M059J (cell line): ENCODE data around the gene HLA-DMA. TPM values are rescaled to one million over a fixed set of nuclear protein-coding genes. Genes with fewer than 3 reads are reported as not detected.

Experiments used
- DNase-seq: peaks from one replicate; pipeline ENCODE4 v3.0.0-alpha.2; 2012; ENCODE audit warnings: low read depth
- total RNA-seq: library from RNA; depleted of rRNA; stranded (reverse); fragments of >200 nt; shearing (Covaris generic); gene quantifications from 2 replicates; pipeline ENCODE4 v1.2.3, GENCODE V29; 2014

Gene HLA-DMA
- total RNA-seq, 1 experiment from 2014 or later = 12.3 TPM

GRCh38 chr6:32974541-32975308, 21.8 kb upstream of the HLA-DMA start:
- no peak for DNase-seq

- DNase-seq = peak; percentile 67
Measured at GRCh38 chr6:32974016-32974333, 21.1 kb upstream of the HLA-DMA start.

GRCh38 chr6:32973144-32974015, 20.5 kb upstream of the HLA-DMA start:
- peak; percentile 73 for DNase-seq

GRCh38 chr6:32972353-32973143, 19.7 kb upstream of the HLA-DMA start:
- peak; percentile 27 for DNase-seq

GRCh38 chr6:32971581-32972352, 18.9 kb upstream of the HLA-DMA start:
- DNase-seq = peak; percentile 100

GRCh38 chr6:32971242-32971580, 18.3 kb upstream of the HLA-DMA start:
- no peak for DNase-seq

- DNase-seq = peak; percentile 94
Measured at GRCh38 chr6:32970413-32971241, 17.7 kb upstream of the HLA-DMA start.

GRCh38 chr6:32969685-32970412, 17.0 kb upstream of the HLA-DMA start:
- DNase-seq = peak; percentile 100

- DNase-seq = peak; percentile 95
Measured at GRCh38 chr6:32968867-32969684, 16.2 kb upstream of the HLA-DMA start.

GRCh38 chr6:32968093-32968866, 15.4 kb upstream of the HLA-DMA start, which contains the start of gene BRD2:
TSS of gene BRD2 (plus strand) at chr6:32968594. CDS start at chr6:32972899, 4,305 bp downstream.
- peak; percentile 98 for DNase-seq

- DNase-seq = peak; percentile 74
Measured at GRCh38 chr6:32967151-32968091, 14.5 kb upstream of the HLA-DMA start.

GRCh38 chr6:32964776-32965175, 11.9 kb upstream of the HLA-DMA start:
- DNase-seq = peak; percentile 49

- DNase-seq = no peak
Measured at GRCh38 chr6:32963866-32964265, 11.0 kb upstream of the HLA-DMA start.

- no peak for DNase-seq
Measured at GRCh38 chr6:32962213-32962826, 9.4 kb upstream of the HLA-DMA start.

GRCh38 chr6:32960563-32960962, 7.7 kb upstream of the HLA-DMA start:
- no peak for DNase-seq

GRCh38 chr6:32956176-32956575, 3.3 kb upstream of the HLA-DMA start:
- DNase-seq = no peak
